Central memory CD8-positive, alpha-beta T cell (primary cell): ENCODE results near the gene TRIM40.

ENCODE experiments used
- ATAC-seq: fragments of 150-1000 bp; cut with Tn5 transposase; replicated peaks from 2 replicates; pipeline ENCODE4 v1.10.0; 2022; ENCODE audit warnings: mild to moderate bottlenecking, moderate FRiP score, moderate number of reproducible peaks; ENCODE audit not compliant: poor library complexity, severe bottlenecking; ENCODE audit errors: extremely low read depth
- DNase-seq, 2 donors: peaks; one replicate each; pipeline ENCODE4 v3.0.0; 2021; ENCODE audit warnings: low spot score in 2 of 2
- H3K27ac Mint-ChIP-seq: one replicate; pipeline ENCODE4 v1.8.0; 2022; ENCODE audit warnings: low read depth, mild to moderate bottlenecking, moderate library complexity, mixed read lengths
- H3K27me3 Mint-ChIP-seq: one replicate; pipeline ENCODE4 v1.8.0; 2022; ENCODE audit warnings: mixed read lengths
- H3K36me3 Mint-ChIP-seq: one replicate; pipeline ENCODE4 v1.8.0; 2022; ENCODE audit warnings: mild to moderate bottlenecking, moderate library complexity, mixed read lengths; ENCODE audit not compliant: insufficient read depth
- H3K4me1 Mint-ChIP-seq: one replicate; pipeline ENCODE4 v1.8.0; 2022; ENCODE audit warnings: mixed read lengths
- H3K4me3 Mint-ChIP-seq: one replicate; pipeline ENCODE4 v1.8.0; 2022; ENCODE audit warnings: mild to moderate bottlenecking, moderate library complexity, mixed read lengths
- H3K9me3 Mint-ChIP-seq: one replicate; pipeline ENCODE4 v1.8.0; 2022; ENCODE audit warnings: mixed read lengths

Gene TRIM40

DNA sequence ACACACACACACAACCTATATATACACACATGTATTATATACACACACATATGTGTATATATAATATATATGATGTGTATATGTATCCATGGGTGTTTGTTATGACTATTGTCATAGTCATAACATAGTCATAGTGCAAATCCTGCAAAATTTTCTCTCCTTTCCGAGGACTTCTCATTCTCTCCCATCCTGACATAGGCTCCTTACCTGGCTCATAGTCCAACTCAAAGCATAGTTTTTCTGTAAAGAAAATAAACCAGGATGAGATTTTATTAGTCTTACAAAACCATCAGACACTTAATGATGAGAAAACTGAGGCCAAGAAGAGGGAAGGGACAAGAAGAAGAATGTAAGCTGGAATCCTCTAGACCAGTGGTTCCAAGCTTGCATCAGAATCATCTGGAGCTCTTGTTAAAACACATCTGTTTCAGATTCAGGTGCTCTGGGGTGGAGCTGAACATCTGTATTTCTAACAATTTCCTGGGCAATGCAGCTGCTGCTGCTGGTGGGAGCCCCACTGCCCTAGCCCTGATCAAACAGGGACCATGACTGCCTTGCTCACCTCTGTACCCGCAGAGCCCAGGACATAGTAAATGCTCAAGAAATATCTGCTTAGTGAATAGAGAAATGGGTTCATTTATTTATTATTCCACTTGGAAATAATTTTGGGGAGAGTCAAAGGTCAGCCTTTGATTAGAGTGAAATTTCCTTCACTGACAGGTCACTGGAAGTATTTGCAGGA, 19.8 kb downstream of the TRIM40 start:
- Mint-ChIP-seq H3K4me3 (no peak overlapping the region), H3K27ac (no peak overlapping the region), H3K27me3 (peaks cover 77% of the 10 kb centered on the region), H3K36me3 (peaks cover 2% of the 10 kb centered on the region), H3K4me1 (no peaks in the 10 kb centered on the region), H3K9me3 (no peaks in the 10 kb centered on the region)
- ATAC-seq: no peak
- no peak for DNase-seq

DNA sequence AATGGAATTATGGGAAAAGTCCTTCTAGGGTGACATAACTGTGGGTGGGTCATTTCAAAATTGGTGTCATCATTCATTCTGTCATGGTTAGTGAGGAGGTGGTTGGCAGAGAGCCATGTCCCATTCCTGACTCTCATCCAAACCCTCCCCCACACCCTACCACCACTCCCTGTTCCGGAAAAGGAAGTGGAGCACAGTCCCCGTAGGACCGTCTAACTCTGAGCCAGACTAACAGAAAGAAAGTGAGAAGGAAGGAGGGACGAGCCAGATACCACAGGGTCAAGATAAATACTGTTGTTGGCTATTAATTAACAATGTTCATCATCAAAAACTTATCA, 20.3 kb downstream of the TRIM40 start:
- Mint-ChIP-seq H3K27ac (no peak overlapping the region), H3K36me3 (peaks cover 2% of the 10 kb centered on the region), H3K4me3 (no peak overlapping the region), H3K9me3 (no peaks in the 10 kb centered on the region), H3K27me3 (peaks cover 79% of the 10 kb centered on the region), H3K4me1 (no peaks in the 10 kb centered on the region)
- ATAC-seq (no peak), DNase-seq (no peak)

DNA sequence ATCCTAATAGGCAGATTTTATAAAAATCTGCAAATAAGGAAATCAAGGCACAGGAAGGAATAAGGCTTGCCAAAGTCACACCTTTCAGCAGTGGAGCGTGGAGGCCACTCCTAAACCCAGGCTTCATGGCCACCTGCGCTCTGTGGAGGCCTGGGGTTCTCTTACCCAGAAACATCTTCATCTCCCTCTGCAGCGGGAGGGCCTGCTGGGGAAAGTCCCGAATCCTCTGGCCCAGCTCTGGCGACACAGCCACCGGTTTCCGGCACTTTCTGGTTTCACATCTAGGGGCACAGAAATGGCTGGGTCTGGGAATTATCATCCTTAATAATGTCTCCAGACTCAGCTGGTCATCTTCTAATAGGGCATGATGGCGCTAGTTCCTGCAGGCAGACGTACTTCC, 20.8 kb downstream of the TRIM40 start:
- Mint-ChIP-seq H3K4me3 (no peak overlapping the region), H3K27me3 (peaks cover 79% of the 10 kb centered on the region), H3K9me3 (no peaks in the 10 kb centered on the region), H3K4me1 (no peaks in the 10 kb centered on the region), H3K36me3 (peaks cover 2% of the 10 kb centered on the region), H3K27ac (no peak overlapping the region)
- no peak for ATAC-seq
- no peak for DNase-seq

DNA sequence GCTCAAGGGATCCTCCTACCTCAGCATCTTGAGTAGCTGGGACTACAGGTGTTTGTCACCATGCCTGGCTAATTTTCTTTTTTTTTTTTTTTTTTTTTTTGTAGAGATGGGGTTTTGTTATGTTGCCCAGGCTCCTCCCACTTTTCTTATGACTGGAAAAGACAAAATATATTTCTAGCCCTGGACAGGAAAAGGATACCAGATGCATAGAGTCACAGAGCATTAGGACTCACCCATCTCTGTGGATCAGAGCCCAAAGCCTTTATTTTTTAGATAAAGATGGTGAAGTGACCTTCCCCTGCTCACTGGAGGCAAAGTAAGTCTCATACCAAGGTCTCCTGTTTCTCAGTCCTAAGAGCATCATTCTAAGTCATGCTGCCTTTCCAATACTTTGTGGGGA, 21.6 kb downstream of the TRIM40 start:
- H3K9me3 Mint-ChIP-seq: no peaks in the 10 kb centered on the region
- H3K4me1 Mint-ChIP-seq: peaks cover 5% of the 10 kb centered on the region
- H3K27me3 Mint-ChIP-seq: peaks cover 87% of the 10 kb centered on the region
- peaks cover 2% of the 10 kb centered on the region for H3K36me3 Mint-ChIP-seq
- DNase-seq (no peak), ATAC-seq (no peak)
- no peak overlapping the region for H3K27ac Mint-ChIP-seq
- H3K4me3 Mint-ChIP-seq: no peak overlapping the region

DNA sequence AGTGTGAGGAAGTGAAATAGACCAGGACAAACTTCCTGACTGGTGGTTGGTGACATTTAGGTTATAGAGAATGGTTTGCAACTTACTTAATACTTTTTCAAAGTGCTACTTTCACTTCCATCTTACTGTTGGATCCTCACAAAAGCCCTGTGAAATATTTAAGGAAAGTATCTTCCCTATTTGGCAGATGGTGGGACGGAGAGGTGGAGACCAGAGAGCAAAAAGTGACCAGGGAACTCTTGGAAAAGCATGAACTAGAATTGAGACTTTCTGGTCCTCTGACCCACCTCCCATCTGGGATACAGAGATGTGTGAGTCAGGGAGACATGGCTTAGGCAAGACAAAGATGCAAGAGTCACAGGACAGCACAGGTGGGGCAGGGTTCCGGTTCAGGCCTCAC, 22.1 kb downstream of the TRIM40 start:
- peaks cover 2% of the 10 kb centered on the region for H3K36me3 Mint-ChIP-seq
- peaks cover 5% of the 10 kb centered on the region for H3K4me1 Mint-ChIP-seq
- H3K27me3 Mint-ChIP-seq: peaks cover 86% of the 10 kb centered on the region
- no peak overlapping the region for H3K27ac Mint-ChIP-seq
- no peak overlapping the region for H3K4me3 Mint-ChIP-seq
- no peak for ATAC-seq
- no peaks in the 10 kb centered on the region for H3K9me3 Mint-ChIP-seq
- no peak for DNase-seq

DNA sequence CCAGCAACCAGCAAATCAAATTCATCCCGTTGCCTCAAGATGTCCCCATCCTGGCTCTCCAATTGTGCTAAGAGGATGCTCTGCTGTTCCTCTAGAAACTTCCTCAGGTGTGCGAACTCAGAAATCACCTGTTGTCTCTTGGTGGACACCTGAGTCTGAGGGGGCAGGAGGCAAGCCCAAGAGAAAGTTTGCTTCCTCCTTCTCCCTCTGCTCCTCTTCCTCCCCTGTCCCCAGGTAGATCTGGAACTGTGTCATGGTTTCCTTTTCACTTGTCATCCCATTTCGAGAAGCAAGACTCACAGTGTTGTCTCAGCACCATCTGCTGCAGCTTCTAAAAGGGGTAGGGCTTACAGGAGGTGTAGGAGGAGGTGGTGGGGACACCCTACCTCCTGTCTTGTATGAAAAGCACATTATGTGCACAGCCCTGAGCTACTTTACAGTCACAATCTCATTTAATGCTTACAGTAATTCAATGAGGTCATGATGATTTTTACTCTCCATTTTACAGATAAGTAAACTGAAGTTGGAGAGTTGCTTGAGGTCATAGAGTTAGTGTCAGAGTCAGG, 22.6 kb downstream of the TRIM40 start:
- no peak for DNase-seq
- H3K4me3 Mint-ChIP-seq: no peak overlapping the region
- no peak overlapping the region for H3K27ac Mint-ChIP-seq
- H3K4me1 Mint-ChIP-seq: peaks cover 5% of the 10 kb centered on the region
- H3K36me3 Mint-ChIP-seq: peaks cover 2% of the 10 kb centered on the region
- no peaks in the 10 kb centered on the region for H3K9me3 Mint-ChIP-seq
- ATAC-seq: no peak
- peaks cover 86% of the 10 kb centered on the region for H3K27me3 Mint-ChIP-seq

DNA sequence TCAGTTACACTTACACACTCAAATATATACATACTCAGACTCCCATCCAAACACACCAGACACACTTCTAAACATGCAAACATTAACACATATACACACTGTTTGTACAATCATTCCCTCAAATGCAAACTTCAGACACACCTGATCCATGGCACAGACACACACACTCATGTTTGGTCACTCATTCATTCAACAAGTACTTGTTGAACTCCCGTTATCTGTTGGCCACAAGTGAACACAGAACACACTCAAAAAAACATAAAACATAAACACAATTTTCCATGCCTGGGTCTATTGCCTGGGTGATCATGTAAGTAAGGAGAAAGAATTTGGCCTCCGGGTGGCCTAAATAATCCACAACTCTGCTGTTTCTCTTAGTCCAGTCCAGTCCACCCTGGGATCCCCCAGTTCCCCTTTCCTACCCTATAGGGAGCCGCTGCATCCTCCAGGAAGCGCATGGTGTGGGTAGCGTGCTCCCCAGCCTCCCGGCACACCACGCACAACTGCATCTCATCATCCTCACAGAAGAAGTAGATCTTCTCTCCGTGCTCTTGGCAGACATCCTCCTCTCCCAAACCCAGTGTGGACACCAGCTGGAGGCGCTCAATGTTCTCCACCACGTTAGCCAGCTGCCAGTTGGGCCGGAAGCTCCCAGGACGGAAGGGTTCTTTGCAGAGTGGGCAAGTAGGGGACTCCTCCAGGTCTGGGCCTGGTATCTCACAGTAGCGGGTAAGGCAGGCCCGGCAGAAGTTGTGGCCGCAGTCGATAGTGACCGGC, 24.3 kb downstream of the TRIM40 start:
- DNase-seq (no peak), ATAC-seq (no peak)
- H3K27me3 Mint-ChIP-seq: peaks cover 84% of the 10 kb centered on the region

DNA sequence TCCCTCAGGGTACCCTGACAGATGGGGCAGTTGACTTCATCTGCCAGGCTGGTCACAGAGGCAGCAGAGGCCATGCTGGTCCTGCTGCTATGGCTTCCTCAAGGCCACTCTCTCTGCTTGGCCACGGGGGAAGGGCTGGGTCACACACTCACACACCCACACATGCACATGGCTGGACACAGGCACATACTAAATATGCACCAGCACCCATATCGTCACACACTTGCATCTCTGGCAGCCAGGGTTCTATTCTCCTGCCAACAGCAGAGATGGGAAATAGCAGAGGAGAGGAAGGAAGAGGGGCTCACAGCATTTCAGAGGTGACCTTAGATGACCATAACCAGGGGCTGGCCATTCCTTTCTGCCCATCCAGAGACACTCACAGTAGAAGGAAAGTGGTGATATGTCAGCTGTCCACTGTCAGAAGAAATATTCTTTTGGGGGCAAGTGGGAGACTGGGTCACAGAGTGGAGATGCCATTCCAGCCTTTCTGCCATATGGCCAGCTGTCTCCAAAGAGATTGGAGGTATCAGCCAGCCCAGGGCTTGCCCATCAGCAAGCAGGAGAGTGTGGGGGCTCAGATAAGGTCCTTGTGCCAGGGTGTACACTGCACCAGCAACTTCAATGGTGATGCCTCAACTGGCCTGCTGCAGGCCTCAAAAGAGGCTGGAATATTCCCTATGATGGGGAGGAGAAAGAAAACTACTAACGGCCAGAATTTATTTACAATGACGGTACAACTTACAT, 25.0 kb downstream of the TRIM40 start, which contains the start of gene TRIM10:
TSS of gene TRIM10 (minus strand) at position 427 of the 747 bp plus-strand sequence. CDS start at position 74, 353 bp downstream.
- Mint-ChIP-seq H3K4me3 (no peak within 1 kb of the TSS), H3K36me3 (peaks cover 2% of the 10 kb centered on the region), H3K4me1 (peaks cover 5% of the 10 kb centered on the region), H3K27ac (no peak within 1 kb of the TSS), H3K27me3 (peaks cover 79% of the 10 kb centered on the region), H3K9me3 (no peaks in the 10 kb centered on the region)
- DNase-seq (no peak), ATAC-seq (no peak)

More for the DNA sequence above, 24.3 kb downstream of the TRIM40 start:
- Mint-ChIP-seq H3K36me3 (peaks cover 2% of the 10 kb centered on the region), H3K9me3 (no peaks in the 10 kb centered on the region), H3K27ac (no peak overlapping the region), H3K4me1 (peaks cover 5% of the 10 kb centered on the region), H3K4me3 (no peak overlapping the region)

DNA sequence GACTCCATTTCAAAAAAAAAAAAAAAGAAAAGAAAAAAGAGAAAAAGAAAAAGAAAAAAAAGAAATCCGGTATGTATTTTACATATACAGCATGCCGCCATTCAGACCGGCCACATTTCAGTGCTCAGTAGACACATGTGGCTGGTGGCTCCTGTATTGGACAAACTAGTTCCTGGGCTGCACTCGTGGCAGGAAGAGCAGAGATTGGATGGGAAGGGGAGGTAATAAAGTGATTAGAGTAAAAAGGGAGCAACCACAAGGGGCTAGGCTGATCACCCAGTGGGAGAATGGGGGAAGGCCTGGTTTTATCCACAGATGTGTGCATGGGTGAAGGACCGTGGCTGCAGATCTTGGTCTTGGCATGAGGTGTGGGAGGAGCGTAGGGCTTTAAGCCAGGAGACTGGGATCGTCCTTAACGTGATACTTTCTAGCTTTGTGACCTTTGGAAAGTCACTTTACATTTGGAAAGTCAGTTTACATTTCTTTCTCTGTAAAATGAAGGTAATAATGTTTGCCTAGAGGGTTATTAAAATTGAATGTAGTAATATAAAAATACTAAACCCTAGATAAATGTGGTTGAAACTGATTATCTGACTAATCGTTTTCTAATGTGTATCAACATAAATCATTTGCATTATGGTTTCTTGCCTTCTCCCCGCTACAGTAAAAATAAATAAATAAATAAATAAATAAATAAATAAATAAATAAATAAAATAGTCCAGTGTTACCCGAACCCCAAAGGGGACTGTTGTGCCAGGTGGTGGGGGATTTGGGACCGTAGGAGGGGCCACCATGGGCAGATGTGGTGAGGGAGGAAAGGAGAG, 26.5 kb downstream of the TRIM40 start:
- no peak overlapping the region for H3K27ac Mint-ChIP-seq
- H3K4me3 Mint-ChIP-seq: peak overlapping the region; percentile 3
- no peaks in the 10 kb centered on the region for H3K9me3 Mint-ChIP-seq
- peaks cover 5% of the 10 kb centered on the region for H3K4me1 Mint-ChIP-seq
- no peak for ATAC-seq
- no peak for DNase-seq
- peaks cover 2% of the 10 kb centered on the region for H3K36me3 Mint-ChIP-seq
- H3K27me3 Mint-ChIP-seq: peaks cover 70% of the 10 kb centered on the region

DNA sequence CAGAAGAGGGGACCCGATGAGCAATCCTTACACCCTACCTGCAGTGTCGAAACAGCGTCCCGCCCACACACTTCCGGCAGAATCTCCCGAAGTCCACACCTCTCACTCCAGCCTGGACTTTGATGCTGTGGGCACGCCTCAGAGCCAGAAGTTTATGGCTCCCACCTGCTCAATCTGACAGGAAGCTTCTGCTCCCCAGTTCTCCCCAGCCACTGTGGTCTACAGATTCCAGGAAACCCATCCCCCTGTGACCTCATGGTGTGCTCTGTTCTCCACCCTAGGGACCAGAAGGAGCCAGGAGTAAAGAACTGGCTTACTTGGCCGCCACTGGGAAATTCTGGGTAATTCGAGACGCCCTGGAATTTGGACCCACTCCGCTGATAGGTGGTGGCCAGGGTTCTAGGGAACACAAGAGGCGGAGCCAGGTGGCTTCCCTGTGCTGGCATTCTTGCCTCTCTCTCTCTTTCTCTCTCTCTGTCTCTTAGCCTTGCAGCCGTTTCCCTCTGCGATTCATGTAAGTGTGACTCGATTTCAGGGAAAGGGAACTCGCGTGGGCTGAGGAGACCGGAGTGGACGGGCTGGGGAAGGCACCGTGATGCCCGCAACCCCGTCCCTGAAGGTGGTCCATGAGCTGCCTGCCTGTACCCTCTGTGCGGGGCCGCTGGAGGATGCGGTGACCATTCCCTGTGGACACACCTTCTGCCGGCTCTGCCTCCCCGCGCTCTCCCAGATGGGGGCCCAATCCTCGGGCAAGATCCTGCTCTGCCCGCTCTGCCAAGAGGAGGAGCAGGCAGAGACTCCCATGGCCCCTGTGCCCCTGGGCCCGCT, 27.4 kb downstream of the TRIM40 start, which contains the start of gene TRIM15:
TSS of gene TRIM15 (plus strand) at position 457 of the 828 bp plus-strand sequence. CDS start at position 596, 139 bp downstream.
- DNase-seq (no peak), ATAC-seq (no peak)
- peaks cover 5% of the 10 kb centered on the region for H3K4me1 Mint-ChIP-seq
- H3K36me3 Mint-ChIP-seq: peaks cover 2% of the 10 kb centered on the region
- no peaks in the 10 kb centered on the region for H3K9me3 Mint-ChIP-seq
- peak within 1 kb of the TSS; percentile 3 for H3K4me3 Mint-ChIP-seq
- no peak within 1 kb of the TSS for H3K27ac Mint-ChIP-seq
- peaks cover 72% of the 10 kb centered on the region for H3K27me3 Mint-ChIP-seq

DNA sequence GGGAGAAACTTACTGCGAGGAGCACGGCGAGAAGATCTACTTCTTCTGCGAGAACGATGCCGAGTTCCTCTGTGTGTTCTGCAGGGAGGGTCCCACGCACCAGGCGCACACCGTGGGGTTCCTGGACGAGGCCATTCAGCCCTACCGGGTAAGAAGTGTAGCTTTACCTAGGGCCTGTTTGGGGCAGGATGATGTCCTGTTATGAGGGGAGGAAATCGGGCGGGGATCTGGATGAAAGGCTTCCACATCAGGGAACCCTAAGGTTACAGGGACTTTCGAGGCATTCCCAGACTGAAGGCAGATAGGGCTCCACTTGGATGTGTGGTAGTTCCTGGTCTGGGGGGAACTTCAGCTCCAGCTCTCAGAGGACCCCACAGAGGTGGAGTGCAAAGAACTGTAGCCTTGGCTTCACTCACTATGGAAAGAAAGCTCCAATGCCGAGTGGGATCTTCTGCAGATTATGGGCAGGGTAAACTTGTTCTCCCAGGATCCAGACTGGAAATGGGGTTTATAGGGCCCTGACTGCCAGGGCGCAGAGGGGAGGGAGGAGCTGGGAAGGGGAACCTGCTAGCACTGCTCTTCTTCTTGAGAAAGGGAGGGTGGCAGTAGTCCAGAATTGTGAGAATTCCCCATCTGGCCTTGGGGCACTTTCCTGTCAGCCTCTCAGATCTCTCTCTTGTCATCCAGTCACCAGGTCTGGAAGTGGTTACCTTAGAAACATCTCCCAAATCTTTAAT, 28.1 kb downstream of the TRIM40 start:
- Mint-ChIP-seq H3K4me3 (no peak overlapping the region), H3K4me1 (peaks cover 5% of the 10 kb centered on the region), H3K36me3 (peaks cover 2% of the 10 kb centered on the region), H3K9me3 (no peaks in the 10 kb centered on the region), H3K27ac (no peak overlapping the region), H3K27me3 (peaks cover 72% of the 10 kb centered on the region)
- ATAC-seq (no peak), DNase-seq (no peak)
